ENCODE measurements around the gene ACADVL.

The ACADVL gene

DNA sequence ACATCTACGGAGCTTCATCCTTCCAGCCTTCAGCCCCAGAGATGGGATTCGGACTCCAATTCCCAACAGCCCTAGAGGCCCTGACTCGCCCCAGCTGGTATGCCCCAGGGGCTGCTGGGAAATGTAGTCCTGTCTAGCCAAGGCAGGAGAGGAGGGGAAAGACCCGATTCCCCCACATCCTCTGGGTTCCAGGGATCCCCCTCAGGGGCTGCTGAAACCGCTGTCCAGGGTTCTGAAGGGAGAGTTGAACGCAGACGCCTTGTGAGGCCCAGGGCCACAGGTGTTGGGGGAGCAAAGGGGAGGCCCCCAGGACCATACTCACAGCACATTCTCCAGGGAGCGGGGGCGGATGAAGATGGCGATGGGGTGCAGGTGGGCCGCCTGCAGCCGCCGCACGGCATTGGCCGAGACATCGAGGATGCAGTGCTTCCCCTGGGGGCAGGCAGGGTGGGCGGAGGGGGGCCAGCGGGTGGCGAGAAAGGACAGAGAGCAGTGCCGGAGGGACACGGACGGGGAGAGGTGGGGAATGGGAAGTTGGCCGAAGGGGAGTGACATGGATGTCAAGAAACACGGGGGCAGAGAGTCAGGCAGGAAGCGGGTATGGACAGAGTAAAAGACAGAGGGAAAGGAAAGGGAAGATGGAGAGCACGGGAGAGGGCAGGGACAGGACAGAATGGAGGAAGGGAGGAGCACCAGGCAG, 28.0 kb upstream of the ACADVL start:
- no peak for FAIRE-seq

DNA sequence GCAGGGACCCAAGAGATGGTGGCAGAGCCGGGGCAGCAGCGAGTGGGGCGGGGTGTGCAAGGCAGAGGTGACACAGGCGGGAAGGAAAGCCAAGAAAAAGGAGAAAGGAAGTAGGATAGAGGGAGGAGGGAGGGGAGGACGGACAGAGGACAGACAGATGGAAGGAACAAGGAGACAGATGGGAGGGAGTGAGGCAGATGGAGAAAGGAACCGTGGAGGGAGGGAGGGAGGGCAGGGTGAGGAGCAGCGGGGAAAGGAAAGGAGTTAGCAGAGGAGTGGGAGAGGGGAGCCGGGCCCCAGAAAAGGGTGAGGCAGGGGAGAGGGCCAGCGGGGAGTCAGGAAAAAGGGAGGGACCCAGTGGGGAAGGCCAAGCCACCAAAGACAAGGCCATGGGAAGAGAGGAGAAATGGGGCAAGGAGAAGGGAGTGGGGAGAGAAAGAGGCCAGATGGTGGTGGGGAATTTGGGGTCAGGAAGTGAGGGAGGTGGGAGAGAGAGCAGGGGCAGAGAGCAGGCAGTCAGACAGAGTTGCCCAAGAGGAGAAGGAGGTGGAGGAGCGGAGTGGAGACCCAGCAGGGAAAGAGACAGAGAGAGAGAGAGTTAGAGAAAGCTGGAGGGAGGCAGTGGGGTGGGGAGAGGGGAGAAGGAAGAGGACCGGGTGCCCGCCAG, 27.3 kb upstream of the ACADVL start:
- no peak for FAIRE-seq

GRCh38 chr17:7195971-7196370, 23.8 kb upstream of the ACADVL start:
- FAIRE-seq = no peak

- FAIRE-seq = no peak
Observed at GRCh38 chr17:7196651-7197401, 22.9 kb upstream of the ACADVL start.

- FAIRE-seq = no peak
Observed at GRCh38 chr17:7203391-7203790, 16.3 kb upstream of the ACADVL start.

GRCh38 chr17:7204336-7204735, 15.4 kb upstream of the ACADVL start:
- no peak for FAIRE-seq

DNA sequence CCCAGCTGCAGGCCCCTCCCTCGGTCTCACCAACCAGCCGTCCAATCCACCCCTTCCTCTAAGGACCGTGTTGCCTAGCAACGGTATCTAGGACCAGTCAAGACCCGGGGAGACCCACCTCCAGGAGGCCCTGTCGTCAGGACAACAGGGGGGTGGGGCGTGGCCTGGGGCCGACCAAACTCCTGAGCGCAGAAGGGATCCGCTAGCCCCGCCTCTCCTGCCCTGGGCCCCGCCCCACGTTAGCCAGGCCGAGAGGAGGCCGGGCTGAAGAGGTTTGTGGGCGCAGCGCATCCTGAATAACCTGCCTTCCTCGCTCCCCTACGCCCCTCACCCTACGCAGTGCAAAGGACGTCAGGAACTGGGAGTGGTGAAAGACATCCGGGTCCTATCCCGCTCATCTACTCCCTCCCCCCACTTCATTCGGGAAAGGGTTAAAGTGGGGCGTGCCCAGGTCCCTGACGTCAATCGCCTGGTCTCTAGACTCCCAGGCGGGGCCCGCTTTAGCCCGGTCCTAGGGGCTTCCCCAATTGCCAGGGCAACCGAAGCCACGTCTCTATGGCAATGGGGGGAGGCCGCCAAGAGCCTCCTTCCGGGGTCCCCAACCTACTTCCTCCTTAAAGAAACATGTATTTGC, 14.8 kb upstream of the ACADVL start:
- no peak for FAIRE-seq

DNA sequence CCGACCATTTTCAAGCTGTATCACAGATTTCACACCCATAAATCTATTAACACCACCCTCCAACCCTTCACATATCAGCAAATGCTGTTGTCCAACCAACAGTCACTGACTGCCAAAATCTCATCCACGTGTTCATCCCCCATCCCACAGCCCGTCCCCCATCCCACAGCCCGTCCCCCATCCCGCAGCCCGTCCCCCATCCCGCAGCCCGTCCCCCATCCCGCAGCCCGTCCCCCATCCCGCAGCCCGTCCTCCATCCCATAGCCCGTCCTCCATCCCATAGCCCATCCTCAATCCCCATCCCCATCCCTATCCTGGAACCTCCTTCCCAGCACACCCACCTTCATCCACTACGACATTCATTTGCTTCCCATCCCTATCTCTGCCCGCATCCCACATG, 14.2 kb upstream of the ACADVL start:
- no peak for FAIRE-seq

DNA sequence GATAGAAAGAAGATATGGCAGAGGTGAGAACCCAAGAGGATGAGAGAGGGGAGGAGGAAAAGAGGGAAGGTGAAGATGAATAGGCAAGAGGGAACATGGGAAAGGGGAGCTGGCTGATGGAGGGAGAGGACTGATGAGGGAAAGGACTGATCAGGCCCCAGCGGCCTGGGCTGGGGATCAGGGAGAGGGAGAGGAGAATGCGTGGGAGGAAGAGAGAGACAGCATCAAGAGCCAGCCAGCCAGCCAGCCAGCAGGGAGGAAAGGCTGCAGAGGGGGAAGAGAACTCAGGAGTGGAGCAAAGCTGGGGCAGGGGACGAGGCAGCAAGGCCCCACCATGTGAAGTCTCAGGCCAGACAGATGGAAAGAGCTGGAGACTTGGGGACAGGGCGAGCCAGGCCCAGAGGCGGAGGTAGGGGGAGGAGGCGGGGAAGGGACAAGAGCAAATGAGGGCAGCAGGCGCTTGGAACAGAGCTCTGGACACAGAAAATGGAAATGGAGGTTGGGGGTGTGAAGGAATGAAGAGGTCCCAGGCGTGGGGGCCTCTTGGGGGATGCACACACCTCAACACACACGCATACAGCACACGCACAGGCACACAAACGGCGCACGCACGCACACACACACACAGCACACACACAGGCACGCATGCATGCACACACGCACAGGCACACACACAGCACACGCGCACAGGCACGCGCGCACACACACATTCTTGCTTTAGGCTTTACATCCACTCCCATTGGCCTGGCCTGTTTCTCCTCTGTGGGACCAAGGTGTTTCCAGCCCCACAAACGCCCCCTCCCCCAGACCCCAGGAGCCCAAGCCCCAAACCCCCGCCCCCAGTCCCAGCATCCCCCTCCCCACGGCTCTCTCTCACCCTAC, 12.4 kb upstream of the ACADVL start:
- FAIRE-seq = no peak

GRCh38 chr17:7208027-7208571, 11.6 kb upstream of the ACADVL start:
- no peak for FAIRE-seq

DNA sequence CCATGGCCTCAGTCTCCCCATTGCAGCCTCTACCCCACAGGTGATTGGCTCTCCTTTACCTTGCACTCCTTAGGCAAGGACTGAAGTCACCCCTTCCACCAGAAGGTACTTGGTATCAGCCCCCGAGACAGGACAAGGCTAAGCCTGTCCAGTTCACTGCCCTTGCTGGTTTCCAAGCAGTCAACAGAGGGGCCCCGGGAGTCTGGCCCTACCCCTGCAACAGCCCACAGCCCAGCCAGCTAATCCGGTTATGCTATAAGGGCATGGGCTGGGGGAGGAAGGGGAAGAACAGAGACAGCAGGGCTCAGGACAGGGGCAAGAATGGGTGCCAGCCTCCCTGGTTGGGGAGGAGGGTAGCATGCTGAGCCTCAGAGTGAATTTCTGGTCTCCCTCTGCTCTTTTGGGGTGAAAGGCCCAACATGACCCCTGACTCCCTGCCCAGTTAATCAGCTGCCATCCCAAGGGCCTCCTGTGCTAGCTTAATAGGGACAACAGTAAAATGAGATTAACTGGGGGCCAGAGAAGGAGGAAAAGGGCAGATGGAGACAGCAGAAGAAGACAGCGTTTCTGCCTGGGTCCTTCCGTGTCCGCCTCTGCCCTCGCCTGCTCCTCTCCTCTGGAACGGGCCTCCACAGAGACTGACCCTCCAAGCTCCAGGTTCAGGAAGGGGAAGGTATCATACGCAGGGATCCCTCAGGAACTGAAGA, 10.8 kb upstream of the ACADVL start:
- FAIRE-seq = no peak

DNA sequence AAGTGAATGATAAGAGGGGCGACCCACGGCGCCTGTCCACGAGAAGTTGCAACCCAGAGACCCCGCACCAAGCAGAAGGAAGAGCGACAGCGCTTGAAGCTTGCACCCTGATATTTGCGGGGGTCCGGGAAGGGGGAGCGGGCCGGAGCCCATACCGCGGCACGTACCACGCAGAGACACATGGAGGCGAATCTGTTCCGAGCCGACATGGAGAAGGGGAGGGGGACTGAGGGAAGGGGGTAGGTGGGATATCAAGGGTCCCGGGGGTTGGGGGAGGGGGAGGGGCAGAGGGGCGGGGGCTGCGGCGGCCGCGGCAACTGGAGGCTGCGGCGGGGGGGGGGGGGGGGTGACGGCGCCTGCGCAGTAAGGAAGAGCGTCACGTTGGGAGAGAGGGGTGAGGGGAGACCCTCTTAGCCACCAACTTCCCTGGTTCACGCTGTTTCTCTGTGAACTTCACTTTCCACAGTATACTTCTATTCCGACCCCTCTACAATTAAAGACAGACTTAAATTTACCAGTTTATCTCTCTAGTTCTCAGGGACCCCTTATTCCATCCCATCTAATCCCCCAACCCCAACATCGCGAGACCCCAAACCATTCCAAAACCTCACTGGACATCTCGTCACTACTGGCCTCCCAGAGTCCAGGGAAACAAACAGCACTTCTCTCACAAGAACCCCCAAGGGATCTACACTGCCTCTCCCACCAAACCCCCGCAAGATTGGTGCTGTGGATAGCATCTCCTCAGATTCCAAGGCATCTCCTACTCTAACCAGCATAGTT, 8.1 kb upstream of the ACADVL start:
- no peak for FAIRE-seq

DNA sequence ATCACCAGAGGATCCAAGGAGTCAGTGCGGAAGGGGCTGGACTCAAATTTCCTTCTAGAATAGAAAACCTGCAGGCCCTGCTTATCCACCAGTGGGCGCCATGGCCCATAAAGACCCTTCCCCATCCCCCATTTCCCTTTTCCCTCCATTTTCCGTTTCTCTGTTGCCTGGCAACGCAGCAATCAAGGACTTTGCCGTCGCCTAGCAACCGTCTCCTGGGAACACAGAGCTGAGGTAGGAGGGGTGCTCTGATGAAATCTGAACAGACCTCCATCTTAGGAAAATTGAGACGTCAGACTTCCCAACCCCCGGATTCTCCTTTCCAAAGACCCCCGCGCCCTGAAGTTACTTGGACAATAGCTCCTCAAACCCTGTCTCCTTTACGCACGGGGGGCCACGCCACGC, 5.8 kb upstream of the ACADVL start:
- no peak for FAIRE-seq

- FAIRE-seq = peak; percentile 98
Observed at GRCh38 chr17:7214300-7215135, 5.2 kb upstream of the ACADVL start.

- FAIRE-seq = peak; percentile 91
Observed at GRCh38 chr17:7215136-7215638, 4.6 kb upstream of the ACADVL start.

GRCh38 chr17:7215652-7216180, 4.0 kb upstream of the ACADVL start:
- no peak for FAIRE-seq

GRCh38 chr17:7216242-7217112, 3.3 kb upstream of the ACADVL start:
- FAIRE-seq = no peak
